HG03039 (cell line): Measurements from ENCODE around the gene ZMYM2.
"Not testable (repeated sequence)": the region's sequence is repeated elsewhere in the genome, so short reads cannot be mapped to it uniquely, and the experiment has no call there.

Experiments used
- ATAC-seq: cut with Tn5 transposase; IDR thresholded peaks from one replicate; pipeline ENCODE4 v1.9.1; 2021; ENCODE audit warnings: mild to moderate bottlenecking, moderate library complexity; ENCODE audit not compliant: unreplicated experiment

ZMYM2 gene

DNA sequence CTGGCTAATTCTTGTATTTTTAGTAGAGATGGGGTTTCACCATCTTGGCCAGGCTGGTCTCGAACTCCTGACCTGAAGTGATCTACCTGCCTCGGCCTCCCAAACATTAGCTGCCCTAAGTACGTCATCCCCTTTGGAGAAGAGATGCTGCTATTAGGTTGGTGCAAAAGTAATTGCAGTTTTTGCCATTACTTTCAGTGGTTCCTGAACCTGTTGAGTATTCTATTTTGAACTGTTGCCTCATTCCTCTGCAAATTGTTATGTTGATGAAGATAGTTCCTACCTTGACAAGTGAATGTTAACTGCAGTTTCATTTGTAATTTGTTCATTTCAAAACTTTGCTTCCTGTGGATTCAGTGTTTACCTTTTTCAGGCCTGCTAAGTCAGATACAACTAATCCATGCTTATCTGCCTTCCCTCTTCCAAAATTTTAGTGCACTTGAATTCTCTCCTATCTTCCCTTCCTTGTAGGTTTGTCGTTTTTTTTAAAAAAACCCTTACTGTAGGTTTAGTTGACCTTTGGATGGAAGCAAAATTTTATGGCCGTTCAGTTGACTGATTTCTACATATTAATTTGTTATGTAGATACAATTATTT lies 24.0 kb downstream of the ZMYM2 start:
- ATAC-seq: no peak

DNA sequence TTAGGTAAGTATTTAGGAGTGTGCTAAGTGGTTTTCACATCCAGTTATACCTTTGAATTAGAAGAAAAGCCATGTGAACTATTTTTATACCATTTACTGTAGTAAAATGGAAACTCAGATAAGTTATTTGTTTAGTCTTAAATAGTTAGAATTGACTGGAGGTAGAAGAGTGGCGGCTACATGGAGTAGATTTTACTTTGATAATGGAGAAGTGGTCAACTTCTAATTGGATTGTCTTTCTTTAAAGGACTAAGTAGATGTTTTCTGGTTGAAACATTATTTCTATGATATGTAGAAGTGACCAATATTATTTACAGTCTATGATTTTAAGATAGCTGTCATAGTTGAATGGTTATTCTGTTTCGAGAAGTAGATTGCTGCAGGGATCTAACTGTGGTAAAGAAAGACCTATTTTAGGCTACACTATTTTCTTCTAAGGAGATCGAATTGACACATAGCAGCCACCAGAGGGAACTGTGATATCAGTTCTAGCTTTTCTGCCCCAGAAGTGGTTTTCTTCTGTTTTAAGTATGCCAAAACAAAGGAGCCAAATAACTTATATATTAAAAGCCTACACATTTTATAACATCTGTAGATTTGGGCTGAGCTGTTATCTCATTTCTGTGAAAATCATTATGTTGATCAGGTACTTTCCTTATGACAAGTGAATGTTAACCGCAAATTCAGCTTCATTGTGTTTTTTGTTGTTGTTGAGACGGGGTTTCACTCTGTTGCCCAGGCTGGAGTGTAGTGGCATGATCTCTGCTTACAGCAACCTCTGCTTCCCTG lies 26.1 kb downstream of the ZMYM2 start:
- ATAC-seq: no peak

DNA sequence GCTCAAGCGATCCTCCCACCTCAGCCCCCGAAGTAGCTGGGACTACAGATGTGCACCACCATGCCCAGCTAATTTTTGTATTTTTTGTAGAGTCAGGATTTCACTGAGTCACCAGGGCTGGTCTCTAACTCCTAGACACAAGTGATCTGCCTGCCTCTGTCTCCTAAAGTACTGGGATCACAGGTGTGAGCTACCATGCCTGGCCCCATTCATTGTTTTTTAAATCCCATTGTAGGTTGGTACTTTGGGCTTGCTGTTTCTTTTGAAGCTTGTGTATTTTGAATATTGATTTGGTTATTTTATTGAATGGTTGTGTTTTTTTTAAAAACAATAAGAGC lies 26.7 kb downstream of the ZMYM2 start:
- ATAC-seq: no peak

DNA sequence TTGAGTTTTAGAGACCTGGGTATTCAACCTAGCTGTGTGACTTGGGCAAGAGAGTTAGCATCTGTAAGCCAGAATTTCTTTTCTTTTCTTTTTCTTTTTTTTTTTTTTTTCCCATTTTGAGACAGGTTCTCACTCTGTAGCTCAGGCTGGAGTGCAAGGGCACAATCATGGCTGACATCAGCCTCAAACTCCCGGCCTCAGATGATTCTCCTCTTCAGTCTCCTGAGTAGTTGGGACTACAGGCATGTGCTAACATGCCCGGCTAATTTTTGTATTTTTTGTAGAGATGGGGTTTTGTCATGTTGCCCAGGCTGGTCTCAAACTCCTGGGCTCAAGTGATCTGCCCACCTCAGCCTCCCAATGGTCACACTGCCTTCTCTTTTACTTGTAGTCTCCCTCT lies 33.0 kb downstream of the ZMYM2 start:
- ATAC-seq: no peak

DNA sequence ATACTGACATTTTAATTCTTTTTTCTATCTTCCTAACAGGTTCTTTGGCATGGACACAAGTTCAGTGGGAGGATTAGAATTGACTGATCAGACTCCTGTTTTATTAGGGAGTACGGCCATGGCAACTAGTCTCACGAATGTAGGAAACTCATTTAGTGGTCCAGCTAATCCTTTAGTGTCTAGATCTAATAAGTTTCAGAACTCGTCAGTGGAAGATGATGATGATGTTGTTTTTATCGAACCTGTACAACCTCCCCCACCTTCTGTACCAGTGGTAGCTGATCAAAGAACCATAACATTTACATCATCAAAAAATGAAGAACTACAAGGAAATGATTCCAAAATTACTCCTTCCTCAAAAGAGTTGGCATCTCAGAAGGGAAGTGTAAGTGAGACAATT lies 34.5 kb downstream of the ZMYM2 start:
- no peak for ATAC-seq

DNA sequence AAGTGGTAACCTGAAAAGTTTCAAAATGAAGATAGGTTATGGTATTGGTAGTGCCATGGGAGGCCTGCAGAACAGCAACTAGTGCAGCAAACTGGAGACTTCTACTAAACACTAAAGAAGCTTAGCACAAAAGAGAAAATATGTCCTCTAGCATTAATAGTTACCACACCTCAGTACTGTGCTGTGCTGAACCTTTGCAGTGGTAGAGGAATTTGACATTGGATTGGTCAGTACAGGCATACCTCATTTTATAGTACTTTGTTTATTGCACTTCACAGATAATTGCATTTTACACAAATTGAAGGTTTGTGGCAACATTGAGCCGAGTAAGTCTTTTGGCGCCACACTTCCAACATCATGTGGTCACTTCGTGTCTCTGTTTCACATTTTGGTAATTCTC lies 40.4 kb downstream of the ZMYM2 start:
- no peak for ATAC-seq

DNA sequence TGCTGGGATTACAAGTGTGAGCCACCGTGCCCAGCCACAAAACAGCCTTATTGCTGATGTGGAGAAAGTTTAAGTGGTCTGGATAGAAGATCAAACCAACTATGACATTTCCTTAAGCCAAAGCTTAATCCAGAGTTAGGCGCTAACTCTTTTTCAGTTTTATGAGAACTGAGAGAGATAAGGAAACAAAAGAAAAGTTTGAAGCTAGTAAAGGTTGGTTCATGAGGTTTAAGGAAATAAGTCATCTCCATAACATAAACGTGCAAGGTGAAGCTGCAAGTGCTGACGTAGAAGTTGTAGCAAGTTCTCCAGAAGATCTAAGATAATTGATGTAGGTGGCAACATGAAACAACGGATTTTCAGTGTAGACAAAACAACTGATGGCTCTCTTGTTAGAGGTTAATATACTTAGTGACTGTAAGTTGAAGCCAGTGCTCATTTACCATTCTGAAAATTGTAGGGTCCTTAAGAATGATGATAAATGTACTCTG lies 41.6 kb downstream of the ZMYM2 start:
- no peak for ATAC-seq

DNA sequence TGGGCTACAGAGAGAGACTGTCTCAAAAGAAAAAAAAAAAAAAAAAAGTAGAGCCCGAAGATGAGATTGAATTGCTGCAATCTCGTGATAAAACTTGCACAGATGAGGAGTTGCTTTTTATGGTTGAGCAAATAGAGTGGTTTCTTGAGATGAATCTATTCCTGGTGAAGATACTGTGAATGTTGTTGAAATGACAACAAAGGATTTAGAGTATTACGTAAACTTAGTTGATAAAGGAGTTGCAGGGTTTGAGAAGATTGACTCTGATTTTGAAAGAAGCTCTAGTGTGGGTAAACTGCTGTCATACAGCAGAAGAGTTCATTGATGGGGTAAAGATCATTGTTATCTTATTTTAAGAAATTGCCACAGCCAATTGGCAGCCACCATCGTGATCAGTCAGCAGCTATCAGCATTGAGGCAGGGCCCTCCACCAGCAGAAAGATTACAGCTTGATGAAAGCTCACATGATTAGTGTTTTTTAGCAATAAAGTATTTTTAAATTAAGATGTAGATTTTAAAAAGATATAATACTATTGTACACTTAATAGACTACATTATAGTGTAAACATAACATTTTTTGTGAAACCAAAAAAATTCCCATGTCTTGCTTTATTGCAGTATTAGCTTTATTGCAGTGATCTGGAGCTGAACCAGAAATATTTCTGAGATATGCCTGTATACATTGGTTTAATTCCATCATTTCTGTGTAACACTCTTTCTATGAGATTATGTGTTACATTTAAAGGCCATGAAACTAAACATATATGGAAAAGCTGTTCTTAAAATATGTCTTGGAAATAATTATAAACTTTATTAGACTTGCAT lies 43.1 kb downstream of the ZMYM2 start:
- ATAC-seq: no peak

DNA sequence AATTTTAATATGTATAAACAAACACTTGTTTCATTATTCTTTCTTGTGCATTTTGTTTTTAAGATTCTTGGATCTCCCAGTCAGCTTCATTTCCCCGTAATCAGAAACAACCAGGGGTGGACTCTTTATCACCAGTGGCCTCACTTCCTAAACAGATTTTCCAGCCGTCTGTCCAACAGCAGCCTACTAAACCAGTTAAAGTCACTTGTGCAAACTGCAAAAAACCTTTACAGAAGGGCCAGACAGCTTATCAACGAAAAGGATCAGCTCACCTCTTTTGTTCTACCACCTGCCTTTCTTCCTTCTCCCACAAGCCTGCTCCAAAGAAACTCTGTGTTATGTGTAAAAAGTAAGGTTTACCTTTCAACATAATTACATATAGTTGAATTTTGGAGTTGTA lies 44.3 kb downstream of the ZMYM2 start:
- ATAC-seq: no peak

DNA sequence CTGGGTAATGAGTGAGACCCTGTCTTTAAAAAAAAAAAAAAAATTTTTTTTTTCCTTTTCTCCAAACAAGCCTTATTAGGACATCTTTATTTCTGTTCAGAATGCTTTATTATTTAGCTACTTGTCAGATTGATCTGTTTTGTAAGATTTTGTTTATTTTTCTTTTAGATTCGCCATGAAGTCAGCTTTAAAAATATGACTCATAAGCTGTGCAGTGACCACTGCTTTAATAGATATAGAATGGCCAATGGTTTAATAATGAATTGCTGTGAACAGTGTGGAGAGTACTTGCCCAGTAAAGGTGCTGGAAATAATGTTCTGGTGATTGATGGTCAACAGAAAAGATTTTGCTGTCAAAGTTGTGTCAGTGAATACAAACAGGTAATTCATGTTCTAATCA lies 47.7 kb downstream of the ZMYM2 start:
- ATAC-seq: no peak

DNA sequence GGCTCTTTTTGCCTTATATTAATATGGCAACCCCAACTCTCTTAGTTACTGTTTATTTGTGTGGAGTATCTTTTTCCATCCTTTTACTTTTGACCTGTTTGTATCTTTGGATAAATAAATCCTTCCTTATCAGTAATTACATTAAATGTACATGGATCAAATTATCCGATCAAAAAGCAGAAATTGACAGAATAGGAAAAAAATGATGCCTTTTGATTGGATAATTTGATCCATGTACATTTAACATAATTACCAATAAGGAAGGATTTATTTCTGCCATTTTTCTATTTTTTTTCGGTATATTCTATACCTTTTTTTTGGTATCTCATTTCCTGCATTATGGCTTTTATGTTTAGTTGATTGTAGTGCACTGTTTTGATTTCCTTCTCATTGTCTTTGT lies 57.2 kb downstream of the ZMYM2 start:
- no peak for ATAC-seq

DNA sequence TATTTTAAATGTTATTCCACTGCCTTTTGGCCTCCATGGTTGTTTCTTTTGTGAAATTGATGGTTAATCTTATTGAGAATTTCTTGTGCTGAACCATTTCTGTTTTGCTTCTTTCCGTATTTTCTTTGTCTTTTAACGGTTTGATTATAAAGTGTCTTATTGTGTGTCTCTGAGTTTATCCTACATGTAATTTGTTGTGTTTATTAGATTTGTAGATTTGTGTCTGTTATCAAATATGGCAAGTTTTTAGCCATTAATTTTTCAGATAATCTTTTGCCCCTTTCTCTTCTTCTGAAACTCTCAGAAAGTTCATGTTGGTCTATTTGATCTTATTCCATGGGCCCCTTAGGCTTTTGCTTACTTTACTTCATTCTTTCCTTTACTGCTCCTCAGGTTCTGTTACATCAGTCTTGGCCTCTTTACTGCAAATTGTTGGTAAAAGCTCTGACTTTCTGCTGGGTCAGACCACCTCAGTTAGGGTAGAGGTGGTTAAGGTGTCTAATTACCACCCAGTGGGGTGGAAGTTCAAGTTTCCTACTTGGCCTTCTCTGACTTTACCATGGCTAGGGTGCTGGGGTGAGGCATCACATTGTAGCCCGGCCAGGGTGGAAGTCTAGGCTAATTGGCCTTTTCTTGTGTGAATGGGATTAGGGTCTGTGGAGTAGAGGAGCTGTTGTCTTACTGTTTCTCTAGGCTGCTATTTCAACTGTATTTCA lies 58.3 kb downstream of the ZMYM2 start:
- no peak for ATAC-seq

DNA sequence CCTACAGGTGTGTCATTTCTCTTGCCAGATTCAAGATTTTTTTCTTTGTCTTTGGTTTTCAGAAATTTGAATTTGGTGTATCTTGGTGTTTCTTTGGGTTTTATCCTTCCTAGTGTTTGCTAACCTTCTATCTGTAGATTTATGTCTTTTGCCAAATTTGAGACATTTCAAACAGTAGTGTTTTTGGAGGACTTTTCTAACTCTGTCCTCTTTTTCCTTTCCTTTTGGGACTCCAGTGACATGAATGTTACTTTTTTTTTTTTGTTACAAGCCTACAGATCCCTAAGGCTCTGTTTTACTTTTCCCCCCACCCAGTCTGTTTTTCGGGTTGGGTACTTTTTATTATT lies 58.8 kb downstream of the ZMYM2 start:
- no peak for ATAC-seq

DNA sequence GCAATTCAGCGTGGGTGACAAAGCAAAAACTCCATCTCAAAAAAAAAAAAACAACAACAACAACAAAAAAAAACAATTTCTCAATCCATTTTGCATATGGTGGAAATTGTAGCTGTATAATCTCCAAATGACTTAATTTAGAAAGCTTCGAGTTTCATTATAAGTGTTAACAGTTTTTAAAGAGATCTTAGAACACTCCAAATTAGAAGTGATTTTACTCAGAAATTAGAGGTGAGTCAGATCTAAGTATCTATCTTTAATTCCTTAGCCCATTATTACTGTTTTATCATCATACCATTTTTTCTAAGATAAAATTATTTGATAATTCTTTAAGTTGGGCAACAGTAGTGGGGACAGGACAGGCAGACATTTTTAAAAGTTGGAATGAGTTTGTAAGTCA lies 60.5 kb downstream of the ZMYM2 start:
- no peak for ATAC-seq

DNA sequence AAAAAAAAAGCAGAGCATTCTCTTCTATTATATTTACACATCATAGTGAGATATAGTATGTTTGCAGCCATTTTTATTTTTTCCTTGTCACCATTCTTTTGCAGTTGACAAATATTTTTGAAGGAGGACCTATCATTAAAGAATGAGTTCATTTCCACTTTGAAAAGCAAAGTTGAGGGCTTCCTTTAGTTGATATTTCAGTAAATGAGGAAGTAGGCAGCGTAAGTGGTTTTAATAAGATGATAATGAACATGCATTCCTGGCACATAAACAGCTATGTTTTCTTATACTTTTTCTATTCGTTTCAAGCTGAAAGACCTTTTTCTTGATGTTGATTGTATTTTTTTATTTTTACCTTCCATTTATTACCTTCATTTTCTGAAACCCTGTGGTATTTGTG lies 66.2 kb downstream of the ZMYM2 start:
- ATAC-seq: no peak

DNA sequence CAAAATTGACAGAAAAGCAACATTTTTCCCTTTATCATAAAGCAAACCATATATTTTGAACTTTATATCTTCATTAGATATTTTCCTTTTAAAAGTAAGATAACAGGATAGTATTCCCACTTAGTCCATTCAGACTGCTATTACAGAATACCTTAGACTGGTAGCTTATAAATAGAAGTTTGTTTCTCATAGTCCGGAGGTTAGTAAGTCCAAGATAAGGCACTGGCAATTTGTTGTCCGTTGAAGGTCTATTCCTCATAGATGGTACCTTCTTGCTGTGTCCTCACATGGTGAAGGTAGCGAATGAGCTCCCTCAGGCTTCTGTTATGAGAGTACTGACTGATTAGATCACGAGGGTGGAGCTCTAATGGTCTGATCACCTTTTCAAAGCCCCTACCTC lies 70.4 kb downstream of the ZMYM2 start:
- no peak for ATAC-seq

DNA sequence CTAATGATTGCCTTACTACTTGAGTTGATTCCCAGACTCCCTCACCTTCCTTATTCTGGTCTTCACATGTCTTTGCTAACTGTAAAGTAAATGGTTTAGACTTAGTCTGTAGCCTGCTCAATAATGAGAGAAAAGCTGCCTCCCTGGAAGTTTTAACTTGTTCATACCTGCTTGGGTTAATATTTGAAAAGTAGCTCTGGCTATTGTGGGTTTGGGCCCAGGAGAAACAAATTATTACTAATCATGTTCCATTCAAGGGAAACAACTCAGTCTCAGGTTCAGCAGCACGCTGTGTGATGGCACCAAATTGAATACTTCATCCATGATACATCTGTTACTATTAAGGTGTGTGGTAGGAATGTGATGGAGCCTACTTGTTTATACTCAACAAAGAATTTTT lies 75.0 kb downstream of the ZMYM2 start:
- ATAC-seq: no peak

DNA sequence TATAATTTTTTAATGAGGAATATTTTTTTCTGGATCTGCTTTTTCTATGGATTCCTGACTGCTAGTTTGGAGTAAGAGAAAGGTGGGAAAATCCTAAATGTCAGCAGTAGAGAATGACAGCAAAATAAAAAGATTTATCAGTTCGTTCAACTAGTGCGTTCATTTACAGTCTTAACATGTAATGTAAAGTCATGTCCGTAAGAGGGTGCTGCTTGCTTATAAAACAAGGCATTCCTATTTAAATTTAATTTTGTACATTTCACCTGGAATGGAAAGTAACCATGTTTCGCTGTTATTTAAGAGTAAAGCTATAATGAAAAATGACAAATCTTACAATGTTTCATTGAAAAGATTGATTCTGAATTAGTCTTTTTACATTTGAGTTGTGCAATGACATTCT lies 76.6 kb downstream of the ZMYM2 start:
- ATAC-seq: no peak

DNA sequence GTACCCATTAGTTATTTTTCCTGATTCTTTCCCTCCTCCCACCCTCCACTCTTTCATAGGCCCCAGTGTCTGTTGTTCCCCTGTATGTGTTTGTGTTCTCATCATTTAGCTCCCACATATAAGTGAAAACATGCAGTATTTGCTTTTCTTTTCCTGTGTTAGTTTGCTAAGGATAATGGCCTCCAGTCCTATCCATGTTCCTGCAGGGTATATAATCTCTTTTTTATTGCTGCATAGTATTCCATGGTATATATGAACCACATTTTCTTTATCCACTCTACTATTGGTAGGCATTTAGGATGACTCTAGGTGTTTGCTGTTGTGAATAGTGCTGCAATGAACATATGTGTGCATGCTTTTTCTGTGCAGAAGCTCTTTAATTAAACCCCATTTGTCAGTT lies 79.4 kb downstream of the ZMYM2 start:
- no peak for ATAC-seq

DNA sequence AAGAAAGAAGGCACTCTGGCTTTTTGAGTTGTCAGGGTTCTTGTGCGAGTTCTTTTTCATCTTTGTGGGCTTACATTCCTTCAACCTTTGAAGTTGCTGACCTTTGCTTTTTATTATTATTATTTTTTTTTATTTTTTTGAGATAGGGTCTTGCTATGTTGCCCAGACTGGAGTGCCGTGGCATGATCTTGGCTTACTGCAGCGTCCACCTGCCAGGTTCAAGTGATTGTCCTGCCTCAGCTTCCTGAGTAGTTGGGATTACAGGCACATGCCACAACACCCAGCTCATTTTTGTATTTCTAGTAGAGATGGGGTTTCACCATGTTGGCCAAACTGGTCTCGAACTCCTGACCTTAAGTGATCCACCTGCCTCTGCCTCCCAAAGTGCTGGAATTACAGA lies 84.1 kb downstream of the ZMYM2 start:
- ATAC-seq: not testable (repeated sequence)

DNA sequence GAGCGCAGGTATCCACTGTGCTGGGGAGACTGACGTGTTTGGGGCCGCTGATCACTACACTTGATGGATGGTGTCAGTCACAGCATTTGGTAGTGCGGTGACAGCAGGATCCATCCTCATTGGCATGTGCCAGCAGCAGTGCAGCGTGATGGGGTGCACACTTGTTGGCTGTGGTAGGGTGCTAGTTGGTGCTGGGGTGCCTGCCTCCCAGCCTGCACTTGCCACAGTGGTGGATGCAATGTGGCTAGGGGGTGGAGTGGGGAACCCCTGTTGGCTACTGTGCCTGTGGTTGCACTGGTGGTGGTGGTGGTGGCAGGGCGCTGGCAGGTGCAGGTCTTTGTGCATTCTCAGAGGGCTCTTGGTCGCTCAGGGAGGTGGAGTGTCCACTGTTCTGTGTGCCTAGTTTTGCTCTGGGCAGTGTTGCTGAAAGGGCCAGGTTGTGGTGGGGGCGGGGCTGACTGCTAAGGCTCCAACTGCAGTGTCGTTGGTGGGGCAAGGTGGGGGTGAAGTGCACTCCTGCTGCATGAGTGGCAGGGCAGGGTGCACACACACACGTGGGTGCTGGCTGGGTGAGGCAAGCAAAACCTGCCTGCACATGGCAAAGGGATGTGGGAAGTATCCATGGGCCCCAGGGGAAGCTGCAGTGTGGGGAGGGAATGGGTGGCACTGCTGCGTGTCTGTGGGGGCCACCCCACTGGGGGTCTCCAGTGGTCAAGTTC lies 84.8 kb downstream of the ZMYM2 start:
- ATAC-seq: no peak
